HG03575 (cell line): ENCODE data around the gene MATR3.
"Not testable (repeated sequence)": the region's sequence is repeated elsewhere in the genome, so short reads cannot be mapped to it uniquely, and the experiment has no call there.

Experiments
- ATAC-seq: cut with Tn5 transposase; IDR thresholded peaks from one replicate; pipeline ENCODE4 v1.9.1; 2021; ENCODE audit not compliant: unreplicated experiment, insufficient number of reproducible peaks, low FRiP score; ENCODE audit errors: extremely low read depth

MATR3 gene

DNA sequence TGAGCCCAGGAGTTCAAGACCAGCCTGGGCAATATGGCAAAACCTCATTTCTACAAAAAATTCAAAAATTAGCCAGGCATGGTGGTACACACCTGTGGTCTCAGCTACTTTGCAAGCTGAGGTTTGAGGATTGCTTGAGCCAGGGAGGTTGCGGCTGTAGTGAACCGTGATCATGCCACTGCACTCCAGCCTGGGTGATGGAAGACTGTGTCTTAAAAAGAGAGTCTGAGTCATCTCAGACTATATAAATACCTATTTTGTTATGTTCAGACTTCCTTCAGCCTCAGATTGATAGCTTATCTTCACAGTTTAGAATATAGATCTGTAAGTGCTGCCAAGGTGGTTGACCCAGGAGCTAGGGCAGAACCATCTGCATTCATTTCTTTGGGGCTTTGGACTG is 46.5 kb downstream of the MATR3 start:
- ATAC-seq = no peak

DNA sequence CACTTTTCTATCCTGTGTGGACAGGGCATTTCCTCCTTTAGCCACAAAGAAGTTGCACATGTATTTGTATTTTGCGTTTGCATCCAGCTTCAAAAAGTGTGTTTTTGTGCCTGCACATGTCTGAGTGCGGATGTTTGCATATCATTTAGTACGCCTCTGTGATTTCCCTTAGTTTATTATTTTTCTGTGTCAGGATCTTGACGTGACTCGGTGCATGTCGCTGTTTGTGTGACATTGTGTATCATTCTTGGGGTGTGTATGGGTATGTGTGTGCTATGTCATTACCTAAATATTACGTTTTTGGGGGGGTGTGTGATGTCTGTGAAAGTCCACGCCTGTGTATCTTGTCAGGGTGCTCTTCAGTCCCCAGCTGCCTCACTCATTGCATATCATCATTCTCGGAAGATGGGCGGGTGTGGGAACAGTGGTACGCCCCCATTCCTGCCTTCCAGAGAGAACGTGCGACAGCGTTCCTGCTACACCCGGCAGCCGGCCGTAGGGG is 47.7 kb downstream of the MATR3 start:
- no peak for ATAC-seq

DNA sequence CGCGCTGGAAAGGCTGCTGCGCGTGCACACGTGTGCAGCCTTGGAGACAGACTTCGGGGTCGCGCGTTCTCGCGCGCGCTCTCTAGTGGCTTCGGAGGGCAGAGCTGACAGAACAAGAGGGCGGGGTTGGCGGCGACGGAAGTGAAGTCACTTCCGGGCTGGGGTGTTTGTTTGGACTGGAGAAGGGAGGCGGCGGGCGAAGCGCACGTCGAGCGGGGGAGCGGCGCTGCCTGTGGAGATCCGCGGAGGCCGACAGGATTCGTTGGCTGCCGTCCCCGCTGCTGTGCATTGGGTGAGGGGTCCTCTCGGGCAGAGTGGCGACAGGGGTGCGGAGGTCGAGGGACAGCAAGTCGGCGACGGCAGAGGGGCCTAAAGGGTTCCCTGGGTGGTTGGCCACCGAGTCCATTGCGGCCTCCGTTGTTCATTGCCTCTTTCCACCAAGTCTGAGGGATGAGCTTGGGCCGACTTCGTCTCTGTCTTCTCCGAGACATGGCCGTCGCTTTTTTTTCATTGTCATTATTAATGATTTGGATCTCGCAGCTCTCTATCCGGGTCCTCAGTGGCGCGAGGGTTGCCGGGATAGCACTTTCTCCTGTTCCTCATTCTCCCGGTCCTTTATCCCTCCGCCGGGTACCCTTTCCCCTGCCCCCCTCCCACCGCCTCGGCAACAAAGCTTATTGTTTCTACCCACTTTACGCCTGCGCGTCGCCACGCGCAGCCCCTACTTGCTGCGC is 48.3 kb downstream of the MATR3 start, which contains the start of gene PAIP2:
TSS of gene PAIP2 (plus strand) at position 166 of the 734 bp plus-strand sequence. CDS start 21,931 bp downstream, outside the sequence.
- no peak for ATAC-seq

DNA sequence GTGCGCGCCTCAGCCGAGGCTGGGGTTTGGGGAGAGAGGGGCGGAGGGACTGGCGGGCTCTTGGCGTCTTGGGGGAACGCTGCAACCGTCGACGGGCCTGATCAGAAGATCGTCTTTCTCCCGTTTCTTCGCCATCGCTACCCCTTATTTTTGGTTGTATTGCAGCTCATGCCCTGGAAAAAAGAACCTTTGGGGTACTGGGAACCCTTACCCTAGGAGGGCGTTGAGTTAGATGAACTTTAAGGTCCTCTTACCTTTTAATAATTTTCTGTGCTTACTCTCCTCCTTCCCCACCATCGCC is 48.8 kb downstream of the MATR3 start:
- ATAC-seq = no peak

DNA sequence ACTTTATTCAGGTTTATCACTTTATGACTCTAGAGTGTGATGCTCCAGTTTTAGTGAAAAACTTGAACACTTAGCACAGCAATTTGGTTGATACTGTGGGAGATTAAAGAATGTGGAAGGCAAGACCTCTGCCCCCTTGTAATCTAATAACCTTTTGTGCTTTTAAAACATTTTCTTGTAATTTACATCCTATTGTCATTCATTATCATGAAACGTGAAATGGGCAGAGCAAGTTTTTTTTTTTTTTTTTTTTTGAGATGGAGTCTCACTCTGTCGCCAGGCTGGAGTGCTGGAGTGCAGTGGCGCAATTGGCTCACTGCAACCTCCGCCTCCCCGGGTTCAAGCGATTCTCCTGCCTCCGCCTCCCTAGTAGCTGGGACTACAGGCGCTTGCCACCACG is 49.9 kb downstream of the MATR3 start:
- no peak for ATAC-seq

DNA sequence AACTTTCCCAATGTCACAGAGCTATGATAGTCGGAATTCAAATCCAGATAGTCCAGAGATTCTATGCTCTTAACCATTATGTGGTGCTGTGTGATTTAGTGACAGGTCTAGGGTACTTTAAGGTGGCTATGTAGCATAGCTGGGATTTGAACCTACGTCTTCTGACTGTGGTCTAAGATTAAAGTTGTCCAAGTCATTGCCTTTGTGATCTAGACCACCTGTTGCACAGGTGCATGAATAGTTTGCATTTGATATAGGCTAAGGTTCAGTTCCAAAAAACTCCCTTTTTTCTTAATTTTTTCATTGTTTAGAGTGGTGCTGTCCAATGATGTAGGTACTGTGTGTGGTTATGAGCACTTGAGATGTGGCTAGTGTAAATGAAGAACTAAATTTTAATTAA is 50.6 kb downstream of the MATR3 start:
- ATAC-seq = no peak

DNA sequence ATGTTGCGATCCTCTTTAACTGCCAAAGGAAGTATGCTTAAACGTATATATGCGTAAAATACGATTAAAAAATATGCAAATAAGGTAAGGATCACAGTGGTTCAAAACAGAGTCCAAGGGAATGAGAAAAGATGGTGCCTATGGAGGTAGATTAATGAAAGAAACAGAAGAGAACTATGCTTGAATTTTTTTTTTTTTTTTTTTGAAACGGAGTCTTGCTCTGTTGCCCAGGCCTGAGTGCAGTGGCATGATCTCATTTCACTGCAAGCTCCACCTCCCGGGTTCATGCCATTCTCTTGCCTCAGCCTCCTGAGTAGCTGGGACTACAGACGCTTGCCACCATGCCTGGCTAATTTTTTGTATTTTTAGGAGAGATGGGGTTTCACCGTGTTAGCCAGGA is 51.9 kb downstream of the MATR3 start:
- not testable (repeated sequence) for ATAC-seq

DNA sequence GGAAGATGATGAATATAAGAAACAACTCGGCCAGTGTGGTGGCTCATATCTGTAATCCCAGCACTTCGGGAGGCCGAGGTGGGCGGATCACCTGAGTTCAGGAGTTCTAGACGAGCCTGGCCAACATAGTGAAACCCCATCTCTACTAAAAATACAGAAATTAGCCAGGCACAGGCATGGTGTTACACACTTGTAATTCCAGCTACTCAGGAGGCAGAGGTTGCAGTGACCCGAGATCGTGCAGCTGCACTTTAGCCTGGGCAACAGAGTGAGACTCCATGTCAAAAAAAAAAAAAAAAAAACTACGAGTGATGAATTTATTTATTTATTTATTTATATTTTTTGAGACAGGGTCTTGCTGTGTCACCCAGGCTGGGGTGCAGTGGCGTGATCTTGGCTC is 54.3 kb downstream of the MATR3 start:
- not testable (repeated sequence) for ATAC-seq

DNA sequence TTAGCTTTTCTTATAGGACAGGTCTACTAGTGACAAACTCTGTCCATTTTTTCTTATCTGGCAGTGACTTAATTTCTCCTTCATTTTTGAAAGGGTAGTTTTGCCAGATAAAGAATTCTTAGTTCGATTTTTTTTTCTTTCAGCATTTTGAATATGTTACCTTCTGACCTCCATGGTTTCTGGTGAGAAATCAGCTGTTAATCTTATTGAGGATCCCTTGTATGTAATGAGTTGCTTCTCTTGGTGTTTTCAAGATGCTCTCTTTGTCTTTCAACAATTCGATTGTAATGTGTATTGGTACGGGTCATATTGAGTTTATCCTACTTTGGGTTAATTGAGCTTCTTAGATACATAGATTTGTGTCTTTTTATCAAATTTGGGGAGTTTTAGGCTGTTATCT is 60.6 kb downstream of the MATR3 start:
- no peak for ATAC-seq

DNA sequence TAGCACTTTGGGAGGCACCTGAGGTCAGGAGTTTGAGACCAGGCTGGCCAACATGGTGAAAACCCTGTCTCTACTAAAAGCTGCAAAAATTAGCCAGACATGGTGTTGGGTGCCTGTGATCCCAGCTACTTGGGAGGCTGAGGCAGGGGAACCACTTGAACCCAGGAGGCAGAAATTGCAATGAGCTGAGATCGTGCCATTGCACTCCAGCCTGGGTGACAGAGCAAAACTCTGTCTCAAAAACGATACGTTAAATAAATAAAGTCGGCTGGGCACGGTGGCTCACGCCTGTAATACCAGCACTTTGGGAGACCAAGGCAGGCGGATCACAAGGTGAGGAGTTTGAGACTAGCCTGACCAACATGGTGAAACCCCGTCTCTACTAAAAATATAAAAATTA is 62.4 kb downstream of the MATR3 start:
- ATAC-seq = not testable (repeated sequence)

DNA sequence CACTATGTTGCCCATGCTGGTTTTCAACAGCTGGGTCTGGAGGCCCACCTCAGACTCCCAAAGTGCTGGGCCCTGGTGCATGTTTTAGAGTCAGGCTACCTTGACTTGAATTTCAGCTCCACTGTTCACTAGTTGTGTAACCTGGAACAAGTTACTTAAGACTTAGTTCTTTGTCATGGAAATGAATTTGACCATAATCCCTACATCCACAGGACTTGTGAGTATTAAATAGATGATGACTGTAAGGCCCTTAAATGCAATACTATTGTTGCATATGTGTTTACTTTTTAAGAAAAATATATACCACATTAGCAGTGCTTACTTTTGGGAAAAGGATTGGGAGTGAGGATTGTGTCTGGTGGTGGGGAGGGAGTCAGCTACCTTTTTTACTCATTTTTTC is 64.5 kb downstream of the MATR3 start:
- no peak for ATAC-seq

DNA sequence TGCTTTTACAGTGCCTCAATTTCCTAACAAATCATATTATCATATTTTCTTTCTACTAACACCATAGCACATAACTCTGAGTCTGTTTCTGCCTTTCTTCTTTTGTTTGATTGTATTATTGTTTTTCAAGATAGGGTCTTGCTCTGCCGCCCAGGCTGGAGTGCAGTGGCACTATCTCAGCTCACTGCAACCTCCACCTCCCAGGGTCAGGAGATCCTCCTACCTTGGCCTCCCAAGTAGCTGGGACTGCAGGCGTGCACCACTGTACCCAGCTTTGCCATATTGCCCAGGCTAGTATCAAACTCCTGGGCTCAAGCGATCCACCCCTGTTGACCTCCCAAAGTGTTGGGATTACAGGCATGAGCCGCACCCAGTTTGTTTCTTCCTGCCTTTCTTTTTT is 66.8 kb downstream of the MATR3 start:
- no peak for ATAC-seq

DNA sequence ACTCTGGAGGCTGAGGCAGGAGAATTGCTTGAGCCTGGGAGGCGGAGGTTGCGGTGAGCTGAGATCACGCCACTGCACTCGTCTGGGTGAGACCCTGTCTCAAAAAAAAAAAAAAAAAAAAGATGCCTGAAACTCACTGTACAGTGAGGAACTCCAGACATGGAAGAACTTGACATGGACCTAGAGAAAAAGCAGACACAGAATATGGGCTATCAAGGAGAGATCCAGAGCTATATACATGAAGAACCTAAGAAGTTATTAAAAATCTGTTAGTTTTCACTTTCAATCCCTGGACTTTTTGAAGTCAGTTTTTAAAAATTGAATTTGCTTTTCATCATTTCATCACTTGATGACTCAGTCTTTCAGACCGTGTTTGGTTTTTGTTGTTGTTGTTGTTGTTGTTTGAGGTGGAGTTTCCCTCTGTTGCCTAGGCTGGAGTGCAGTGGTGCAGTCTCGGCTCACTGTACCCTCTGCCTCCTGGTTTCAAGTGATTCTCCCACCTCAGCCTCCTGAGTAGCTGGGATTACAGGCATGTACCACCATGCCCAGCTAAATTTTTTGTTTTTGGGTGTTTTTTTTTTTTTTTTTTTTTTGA is 68.4 kb downstream of the MATR3 start:
- ATAC-seq = no peak

DNA sequence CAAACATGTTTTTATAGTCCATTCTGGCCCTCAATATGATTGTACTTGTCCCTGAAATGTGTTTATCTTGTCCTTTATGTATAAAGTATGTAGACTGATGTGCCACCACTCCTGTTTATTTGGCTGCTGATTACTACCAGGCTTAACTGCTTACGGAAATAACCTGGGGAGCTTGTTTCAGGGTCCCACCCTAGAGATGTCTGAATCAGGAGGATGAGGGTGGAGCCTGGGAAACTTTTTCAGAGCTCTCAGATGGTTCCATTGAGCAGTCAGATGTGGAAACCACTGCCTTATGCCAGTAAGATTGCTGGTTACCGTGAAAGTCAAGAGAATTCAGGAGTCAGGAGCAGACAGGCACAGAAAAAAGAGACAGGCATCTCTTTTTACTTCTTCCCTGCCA is 70.4 kb downstream of the MATR3 start:
- no peak for ATAC-seq

DNA sequence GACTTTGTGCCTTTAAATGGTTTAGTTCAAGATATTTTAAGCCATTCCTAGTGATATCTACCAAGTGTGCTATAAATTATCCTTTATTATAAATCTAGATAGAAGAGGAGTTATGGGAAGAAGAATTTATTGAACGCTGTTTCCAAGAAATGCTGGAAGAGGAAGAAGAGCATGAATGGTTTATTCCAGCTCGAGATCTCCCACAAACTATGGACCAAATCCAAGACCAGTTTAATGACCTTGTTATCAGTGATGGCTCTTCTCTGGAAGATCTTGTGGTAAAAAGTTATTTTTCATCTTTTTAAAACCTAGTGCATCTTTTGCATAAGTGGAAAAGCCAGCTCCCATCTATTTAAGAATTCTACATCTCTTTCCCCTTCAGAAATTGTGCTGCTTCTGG is 70.9 kb downstream of the MATR3 start:
- ATAC-seq = no peak

DNA sequence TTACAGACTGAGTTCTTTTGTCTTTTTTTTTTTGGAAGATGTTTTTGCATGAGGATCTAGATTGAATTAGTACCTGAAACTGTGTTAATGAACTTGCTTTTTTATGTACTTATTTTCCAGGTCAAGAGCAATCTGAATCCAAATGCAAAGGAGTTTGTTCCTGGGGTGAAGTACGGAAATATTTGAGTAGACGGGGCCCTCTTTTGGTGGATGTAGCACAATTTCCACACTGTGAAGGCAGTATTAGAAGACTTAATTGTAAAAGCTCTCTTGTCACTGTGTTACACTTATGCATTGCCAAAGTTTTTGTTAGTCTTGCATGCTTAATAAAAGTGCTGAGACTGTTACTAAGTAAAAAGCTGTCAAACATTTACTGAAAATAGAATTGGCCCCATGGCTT is 75.1 kb downstream of the MATR3 start:
- ATAC-seq = no peak

DNA sequence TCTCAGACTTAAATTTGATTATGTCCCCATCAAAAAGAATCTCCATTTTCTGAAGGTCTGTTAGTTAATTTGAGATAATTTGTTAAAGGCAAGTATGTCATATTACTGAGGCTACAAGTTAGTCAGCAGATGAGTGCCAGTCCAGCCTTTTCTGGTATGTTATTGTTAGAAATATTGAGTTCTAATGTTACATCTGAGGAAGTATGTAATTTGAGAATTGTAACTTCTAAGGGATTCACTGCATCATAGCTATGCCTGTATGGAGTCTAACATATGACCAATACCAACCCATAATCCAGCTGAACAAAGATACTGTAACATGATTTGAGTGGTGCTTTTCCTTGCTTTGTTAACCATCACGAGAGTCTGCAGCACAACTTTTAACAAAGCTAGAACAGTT is 75.6 kb downstream of the MATR3 start:
- no peak for ATAC-seq

DNA sequence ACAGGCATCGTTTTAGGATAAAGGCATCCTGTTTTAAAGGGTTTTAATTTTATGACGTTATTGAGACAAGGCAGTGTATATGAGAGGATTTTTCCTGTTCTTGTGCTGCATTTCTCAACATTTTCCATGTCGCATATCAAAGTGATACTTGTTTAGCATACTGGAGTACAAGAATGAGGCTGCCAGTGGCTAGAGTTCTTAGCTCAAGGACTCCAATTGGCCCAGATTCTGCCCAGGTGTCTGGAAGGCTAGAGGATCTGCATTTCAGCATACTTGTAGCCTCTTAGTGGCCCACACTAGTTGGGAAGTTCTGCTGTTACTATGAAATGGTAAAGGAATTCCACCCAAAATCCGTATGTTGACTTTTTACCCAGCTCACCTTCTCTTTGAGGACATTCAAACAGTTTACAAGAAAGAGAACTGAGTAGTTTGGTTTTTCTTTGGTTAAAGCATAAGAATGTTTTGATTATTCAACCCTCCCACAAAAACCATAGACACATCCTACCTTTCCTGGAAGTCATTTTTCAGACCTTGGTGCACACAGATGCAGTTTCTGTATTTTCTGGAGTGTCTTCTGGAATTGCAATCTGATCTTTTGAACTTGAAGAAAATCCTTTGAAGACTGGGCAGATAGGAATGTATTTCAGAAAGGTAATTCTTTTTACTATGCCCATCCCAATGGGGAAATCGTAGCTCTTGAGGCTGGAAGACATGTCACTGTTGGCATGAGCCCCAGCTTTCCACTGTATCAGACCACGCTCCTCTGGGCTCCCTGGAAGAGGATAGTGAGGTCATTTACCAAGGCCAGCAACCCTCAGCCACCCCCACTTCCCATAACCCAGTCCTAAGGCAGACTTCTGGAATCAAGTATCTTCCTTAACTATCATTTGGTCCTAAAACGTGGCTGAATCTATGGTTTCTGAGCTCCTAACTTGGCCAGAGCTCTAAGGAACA is 78.2 kb downstream of the MATR3 start:
- no peak for ATAC-seq

DNA sequence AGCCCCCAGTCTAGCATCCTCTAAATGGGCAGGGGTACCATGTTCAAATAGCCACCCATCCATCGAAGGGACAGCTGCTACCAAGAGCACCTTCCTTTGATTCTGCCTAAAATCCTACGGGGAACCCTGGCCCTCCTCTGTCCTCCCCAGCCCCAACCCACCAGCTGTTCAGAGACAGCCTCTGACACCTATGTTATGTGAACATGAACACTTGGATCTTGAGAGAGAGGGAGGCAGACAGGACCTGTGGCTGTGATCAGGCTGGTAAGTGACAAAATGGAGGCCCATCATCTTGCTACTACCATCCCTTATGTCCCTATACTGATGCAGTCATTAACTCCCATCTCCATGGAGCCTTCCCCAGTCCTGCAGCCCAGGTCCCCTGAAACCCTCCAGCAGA is 81.4 kb downstream of the MATR3 start:
- ATAC-seq = no peak

DNA sequence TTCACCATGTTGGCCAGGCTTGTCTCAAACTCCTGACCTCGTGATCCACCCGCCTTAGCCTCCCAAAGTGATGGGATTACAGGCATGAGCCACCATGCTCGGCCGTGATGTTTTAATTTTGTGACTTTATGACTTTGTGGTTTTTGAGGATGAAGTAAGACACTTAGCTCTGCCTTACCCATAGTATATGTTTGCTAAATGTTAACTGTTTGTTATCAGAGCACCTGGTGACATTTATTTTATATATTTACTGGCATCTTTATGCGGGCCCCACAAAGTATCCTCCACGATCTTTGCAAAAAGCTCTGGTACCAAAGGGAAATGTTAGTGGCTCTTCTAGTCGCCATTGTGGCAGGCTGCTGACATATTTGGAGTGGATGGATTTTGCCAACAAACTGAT is 82.8 kb downstream of the MATR3 start:
- no peak for ATAC-seq
